Liver (tissue), 9 donors: Measurements from ENCODE around the gene FMN2. TPM values are rescaled to one million over a fixed set of nuclear protein-coding genes. Genes with fewer than 3 reads are reported as not detected.

ENCODE experiments used
- DNase-seq: peaks from one replicate; pipeline ENCODE4 v3.0.0-alpha.2; 2017; ENCODE audit warnings: low spot score
- H3K27ac ChIP-seq, 2 donors: one replicate each; pipeline ENCODE4 v1.7.0; 2013; ENCODE audit warnings: inconsistent platforms in 2 of 2, low read length in 2 of 2, control low read depth in 1 of 2, low read depth in 1 of 2, mild to moderate bottlenecking in 1 of 2
- H3K27me3 ChIP-seq, 4 donors: one replicate each; pipeline versions ENCODE4 v1.6.1 to v1.7.0; 2013; ENCODE audit warnings: low read length in 3 of 4, inconsistent platforms in 1 of 4, mild to moderate bottlenecking in 1 of 4, moderate library complexity in 1 of 4; ENCODE audit not compliant: control insufficient read depth in 4 of 4, insufficient read depth in 4 of 4
- H3K36me3 ChIP-seq, 4 donors: one replicate each; pipeline versions ENCODE4 v1.6.1 to v1.7.0; 2013; ENCODE audit warnings: low read length in 3 of 4, mild to moderate bottlenecking in 3 of 4, low read depth in 1 of 4, moderate library complexity in 1 of 4; ENCODE audit not compliant: control insufficient read depth in 4 of 4, insufficient read depth in 3 of 4
- H3K4me1 ChIP-seq, 4 donors: one replicate each; pipeline versions ENCODE4 v1.6.1 to v1.7.0; 2013; ENCODE audit warnings: low read length in 3 of 4, mild to moderate bottlenecking in 3 of 4, moderate library complexity in 1 of 4; ENCODE audit not compliant: control insufficient read depth in 4 of 4, insufficient read depth in 4 of 4
- H3K4me3 ChIP-seq, 3 donors: one replicate each; pipeline versions ENCODE4 v1.6.1 to v1.7.0; 2013; ENCODE audit warnings: low read length in 3 of 3, control low read depth in 1 of 3, low read depth in 1 of 3, mild to moderate bottlenecking in 1 of 3
- H3K9ac ChIP-seq, 2 donors: one replicate each; pipeline ENCODE4 v1.7.0; 2013; ENCODE audit warnings: low read length in 2 of 2, mild to moderate bottlenecking in 2 of 2, moderate library complexity in 2 of 2, control low read depth in 1 of 2, low read depth in 1 of 2
- H3K9me3 ChIP-seq, 4 donors: one replicate each; pipeline versions ENCODE4 v1.6.1 to v1.7.0; 2013; ENCODE audit warnings: low read length in 3 of 4; ENCODE audit not compliant: control insufficient read depth in 4 of 4
- EGR1 ChIP-seq, 2 donors: IDR thresholded peaks; 2 replicates each; pipeline ENCODE4 v1.6.1; 2016 to 2018; ENCODE audit warnings: antibody characterized with exemption in 2 of 2, low read depth in 2 of 2
- HNF4A ChIP-seq, 2 donors: conservative IDR thresholded peaks; 2 replicates each; pipeline ENCODE4 v1.6.1; 2016; ENCODE audit warnings: antibody characterized with exemption in 2 of 2, mild to moderate bottlenecking in 2 of 2
- NR2F2 ChIP-seq: IDR thresholded peaks from 2 replicates; pipeline ENCODE4 v1.6.1; 2016; ENCODE audit warnings: antibody characterized with exemption
- RAD21 ChIP-seq, 2 donors: IDR thresholded peaks; 2 replicates each; pipeline ENCODE4 v1.6.1; 2016; ENCODE audit warnings: antibody characterized with exemption in 2 of 2, mild to moderate bottlenecking in 2 of 2
- RXRA ChIP-seq, 2 donors: IDR thresholded peaks; 2 replicates each; pipeline ENCODE4 v1.6.1; 2017 to 2018; ENCODE audit warnings: antibody characterized with exemption in 2 of 2, mild to moderate bottlenecking in 1 of 2
- SP1 ChIP-seq: IDR thresholded peaks from 2 replicates; pipeline ENCODE4 v1.6.1; 2018; ENCODE audit warnings: antibody characterized with exemption, mild to moderate bottlenecking
- TAF1 ChIP-seq: conservative IDR thresholded peaks from 2 replicates; pipeline ENCODE4 v1.6.1; 2016; ENCODE audit warnings: antibody characterized with exemption, mild to moderate bottlenecking
- WGBS: extraction: QIAGEN DNeasy Blood & Tissue Kit; methylation state at CpG from one replicate; pipeline ENCODE4 v1.1.7; 2013; 5-methylcytosine and 5-hydroxymethylcytosine counted together
- polyA plus RNA-seq, 2 donors: library from polyadenylated mRNA; stranded (reverse) in 1 of 2; unstranded in 1 of 2; fragments of 200-250 nt in 1 of 2; fragments of >200 nt in 1 of 2; fragmentation: Nextera tagmentation in 1 of 2; extraction: Ambion mirVana in 1 of 2; gene quantifications; one replicate each; pipeline versions ENCODE4 v1.2.1 to v1.2.3, GENCODE V29; 2013 to 2015
- total RNA-seq, 2 donors: library from RNA; depleted of rRNA; stranded (reverse); fragments of >200 nt; gene quantifications; one replicate each; pipeline ENCODE4 v1.2.3, GENCODE V29; 2014
- TF ChIP-seq, protein P1 (sequence below): IDR thresholded peaks from 2 replicates; pipeline ENCODE4 v1.6.1; 2016; ENCODE audit warnings: antibody characterized with exemption, mild to moderate bottlenecking
- TF ChIP-seq, protein P2 (sequence below): fragments of 150-350 bp; IDR thresholded peaks from 2 replicates; pipeline ENCODE4 v1.5.1; 2017; ENCODE audit warnings: improper control_type of control experiment, low read depth, low read length; ENCODE audit not compliant: missing input control
- TF ChIP-seq, protein P3 (sequence below): IDR thresholded peaks from 2 replicates; pipeline ENCODE4 v1.6.1; 2016; ENCODE audit warnings: antibody characterized with exemption
- donor health status: healthy.
- donor health status: healthy.
- donor health status: healthy.
- donor health status: healthy.
- donor health status: healthy.

Gene FMN2
- total and polyA plus RNA-seq, 4 donors = 0.17 TPM; not detected in 3

DNA sequence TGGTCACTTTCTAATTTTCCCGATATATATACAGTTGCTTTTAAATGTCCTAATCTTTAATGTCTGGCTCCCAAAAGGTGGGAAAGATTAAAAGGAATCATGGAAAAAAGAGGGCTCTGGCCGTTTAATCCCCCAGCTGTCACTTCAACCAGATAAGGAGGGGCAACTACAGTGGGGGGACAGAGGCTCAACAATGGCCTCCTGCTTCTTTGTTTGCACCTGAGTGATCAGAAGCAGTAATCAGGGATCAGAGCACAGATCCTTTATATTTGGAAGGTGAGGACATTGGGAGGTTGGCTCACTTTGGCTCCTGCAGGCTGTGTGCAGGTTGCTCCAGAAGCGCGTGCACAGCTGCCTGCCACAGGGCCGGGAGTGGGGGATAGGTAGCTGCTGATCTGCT is 212.8 kb downstream of the FMN2 start (continued):
- TF ChIP-seq, protein P1, sequence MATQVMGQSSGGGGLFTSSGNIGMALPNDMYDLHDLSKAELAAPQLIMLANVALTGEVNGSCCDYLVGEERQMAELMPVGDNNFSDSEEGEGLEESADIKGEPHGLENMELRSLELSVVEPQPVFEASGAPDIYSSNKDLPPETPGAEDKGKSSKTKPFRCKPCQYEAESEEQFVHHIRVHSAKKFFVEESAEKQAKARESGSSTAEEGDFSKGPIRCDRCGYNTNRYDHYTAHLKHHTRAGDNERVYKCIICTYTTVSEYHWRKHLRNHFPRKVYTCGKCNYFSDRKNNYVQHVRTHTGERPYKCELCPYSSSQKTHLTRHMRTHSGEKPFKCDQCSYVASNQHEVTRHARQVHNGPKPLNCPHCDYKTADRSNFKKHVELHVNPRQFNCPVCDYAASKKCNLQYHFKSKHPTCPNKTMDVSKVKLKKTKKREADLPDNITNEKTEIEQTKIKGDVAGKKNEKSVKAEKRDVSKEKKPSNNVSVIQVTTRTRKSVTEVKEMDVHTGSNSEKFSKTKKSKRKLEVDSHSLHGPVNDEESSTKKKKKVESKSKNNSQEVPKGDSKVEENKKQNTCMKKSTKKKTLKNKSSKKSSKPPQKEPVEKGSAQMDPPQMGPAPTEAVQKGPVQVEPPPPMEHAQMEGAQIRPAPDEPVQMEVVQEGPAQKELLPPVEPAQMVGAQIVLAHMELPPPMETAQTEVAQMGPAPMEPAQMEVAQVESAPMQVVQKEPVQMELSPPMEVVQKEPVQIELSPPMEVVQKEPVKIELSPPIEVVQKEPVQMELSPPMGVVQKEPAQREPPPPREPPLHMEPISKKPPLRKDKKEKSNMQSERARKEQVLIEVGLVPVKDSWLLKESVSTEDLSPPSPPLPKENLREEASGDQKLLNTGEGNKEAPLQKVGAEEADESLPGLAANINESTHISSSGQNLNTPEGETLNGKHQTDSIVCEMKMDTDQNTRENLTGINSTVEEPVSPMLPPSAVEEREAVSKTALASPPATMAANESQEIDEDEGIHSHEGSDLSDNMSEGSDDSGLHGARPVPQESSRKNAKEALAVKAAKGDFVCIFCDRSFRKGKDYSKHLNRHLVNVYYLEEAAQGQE = no peak

DNA sequence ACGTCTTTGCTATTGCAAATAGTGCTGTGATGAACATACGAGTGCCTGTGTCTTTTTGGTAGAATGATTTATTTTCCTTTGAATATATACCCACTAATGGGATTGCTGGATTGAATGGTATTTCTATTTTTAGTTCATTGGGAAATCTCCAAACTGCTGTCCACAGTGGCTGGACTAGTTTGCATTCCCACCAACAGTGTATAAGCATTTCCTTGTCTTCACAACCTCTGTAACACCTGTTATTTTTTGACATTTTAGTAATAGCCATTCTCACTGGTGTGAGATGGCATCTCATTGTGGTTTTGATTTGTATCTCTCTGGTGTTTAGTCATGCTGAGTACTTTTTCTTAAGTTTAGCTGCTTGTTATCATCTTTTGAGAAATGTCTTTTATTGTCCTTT is 215.0 kb downstream of the FMN2 start:
- no peak for DNase-seq
- Histone ChIP-seq H3K27me3 (no peaks in the 10 kb centered on the region), H3K9ac (no peak overlapping the region), H3K27ac (no peak overlapping the region), H3K4me1 (peaks cover 0 to 11% (median 7%) of the 10 kb centered on the region in 4 donors), H3K4me3 (no peak overlapping the region), H3K9me3 (no peaks in the 10 kb centered on the region), H3K36me3 (no peaks in the 10 kb centered on the region)
- 74% methylated on average over 2 of the region's 2 CpGs for WGBS
- TF ChIP-seq HNF4A (conservative IDR thresholded peaks at IDR 0.05) (no peak), NR2F2 (no peak), TAF1 (no peak), SP1 (no peak), EGR1 (IDR thresholded peaks at IDR 0.05; ENCODE audit: low read depth in 2 of 2) (no peak), RXRA (IDR thresholded peaks at IDR 0.05) (no peak), RAD21 (IDR thresholded peaks at IDR 0.05) (no peak)
- TF ChIP-seq, protein P2, sequence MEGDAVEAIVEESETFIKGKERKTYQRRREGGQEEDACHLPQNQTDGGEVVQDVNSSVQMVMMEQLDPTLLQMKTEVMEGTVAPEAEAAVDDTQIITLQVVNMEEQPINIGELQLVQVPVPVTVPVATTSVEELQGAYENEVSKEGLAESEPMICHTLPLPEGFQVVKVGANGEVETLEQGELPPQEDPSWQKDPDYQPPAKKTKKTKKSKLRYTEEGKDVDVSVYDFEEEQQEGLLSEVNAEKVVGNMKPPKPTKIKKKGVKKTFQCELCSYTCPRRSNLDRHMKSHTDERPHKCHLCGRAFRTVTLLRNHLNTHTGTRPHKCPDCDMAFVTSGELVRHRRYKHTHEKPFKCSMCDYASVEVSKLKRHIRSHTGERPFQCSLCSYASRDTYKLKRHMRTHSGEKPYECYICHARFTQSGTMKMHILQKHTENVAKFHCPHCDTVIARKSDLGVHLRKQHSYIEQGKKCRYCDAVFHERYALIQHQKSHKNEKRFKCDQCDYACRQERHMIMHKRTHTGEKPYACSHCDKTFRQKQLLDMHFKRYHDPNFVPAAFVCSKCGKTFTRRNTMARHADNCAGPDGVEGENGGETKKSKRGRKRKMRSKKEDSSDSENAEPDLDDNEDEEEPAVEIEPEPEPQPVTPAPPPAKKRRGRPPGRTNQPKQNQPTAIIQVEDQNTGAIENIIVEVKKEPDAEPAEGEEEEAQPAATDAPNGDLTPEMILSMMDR = no peak
- TF ChIP-seq, protein P3, sequence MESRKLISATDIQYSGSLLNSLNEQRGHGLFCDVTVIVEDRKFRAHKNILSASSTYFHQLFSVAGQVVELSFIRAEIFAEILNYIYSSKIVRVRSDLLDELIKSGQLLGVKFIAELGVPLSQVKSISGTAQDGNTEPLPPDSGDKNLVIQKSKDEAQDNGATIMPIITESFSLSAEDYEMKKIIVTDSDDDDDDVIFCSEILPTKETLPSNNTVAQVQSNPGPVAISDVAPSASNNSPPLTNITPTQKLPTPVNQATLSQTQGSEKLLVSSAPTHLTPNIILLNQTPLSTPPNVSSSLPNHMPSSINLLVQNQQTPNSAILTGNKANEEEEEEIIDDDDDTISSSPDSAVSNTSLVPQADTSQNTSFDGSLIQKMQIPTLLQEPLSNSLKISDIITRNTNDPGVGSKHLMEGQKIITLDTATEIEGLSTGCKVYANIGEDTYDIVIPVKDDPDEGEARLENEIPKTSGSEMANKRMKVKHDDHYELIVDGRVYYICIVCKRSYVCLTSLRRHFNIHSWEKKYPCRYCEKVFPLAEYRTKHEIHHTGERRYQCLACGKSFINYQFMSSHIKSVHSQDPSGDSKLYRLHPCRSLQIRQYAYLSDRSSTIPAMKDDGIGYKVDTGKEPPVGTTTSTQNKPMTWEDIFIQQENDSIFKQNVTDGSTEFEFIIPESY = no peak
- TF ChIP-seq, protein P1 = no peak
